MCF 10A (cell line): Measurements from ENCODE around the gene RELN. TPM values are rescaled to one million over a fixed set of nuclear protein-coding genes. Genes with fewer than 3 reads are reported as not detected.

Experiments
- BruUV-seq: library from RNA; stranded (reverse); fragments of 400-500 nt; replicated peaks from 2 replicates; lab custom pipeline; 2021; lab: Mats Ljungman, UMichigan
- CTCF ChIA-PET: fragments of 300-600 bp; sonication (Branson Sonifier 250); formaldehyde crosslinking; extraction: SDS; loops from one replicate; lab custom pipeline; 2021; ENCODE audit warnings: antibody characterized with exemption, inconsistent platforms; lab: Yijun Ruan, JAX
- POLR2A ChIA-PET: fragments of 300-600, 350-650 bp; sonication (Branson Sonifier 250); formaldehyde crosslinking; extraction: SDS; loops from one replicate; lab custom pipeline; 2020; ENCODE audit warnings: antibody characterized with exemption, inconsistent platforms; lab: Yijun Ruan, JAX
- DNase-seq: peaks from one replicate; pipeline ENCODE4 v3.0.0-alpha.2; 2018; ENCODE audit not compliant: unreplicated experiment
- H3K27ac Mint-ChIP-seq: one replicate; pipeline ENCODE4 v1.8.0; 2022; ENCODE audit warnings: mild to moderate bottlenecking, low read depth, mixed read lengths; ENCODE audit not compliant: unreplicated experiment
- H3K27me3 Mint-ChIP-seq: one replicate; pipeline ENCODE4 v1.8.0; 2022; ENCODE audit warnings: mixed read lengths; ENCODE audit not compliant: insufficient read depth, unreplicated experiment
- H3K36me3 Mint-ChIP-seq: one replicate; pipeline ENCODE4 v1.8.0; 2022; ENCODE audit warnings: mild to moderate bottlenecking, moderate library complexity, mixed read lengths; ENCODE audit not compliant: insufficient read depth, unreplicated experiment
- H3K4me1 Mint-ChIP-seq: one replicate; pipeline ENCODE4 v1.8.0; 2022; ENCODE audit warnings: mixed read lengths; ENCODE audit not compliant: insufficient read depth, unreplicated experiment
- H3K4me3 Mint-ChIP-seq: one replicate; pipeline ENCODE4 v1.8.0; 2022; ENCODE audit warnings: mild to moderate bottlenecking, moderate library complexity, mixed read lengths; ENCODE audit not compliant: unreplicated experiment
- H3K9me3 Mint-ChIP-seq: one replicate; pipeline ENCODE4 v1.8.0; 2022; ENCODE audit warnings: mixed read lengths; ENCODE audit not compliant: unreplicated experiment
- CTCF ChIP-seq: fragments of 200-600 bp; IDR thresholded peaks from one replicate; pipeline ENCODE4 v1.8.0; 2022; ENCODE audit warnings: antibody characterized with exemption, mild to moderate bottlenecking; ENCODE audit not compliant: unreplicated experiment
- intact Hi-C: fragments of 100-400 bp; cut with micrococcal nuclease; formaldehyde crosslinking; loops from 2 replicates; pipeline ENCODE4 v1.14.1; 2022
- total RNA-seq: library from RNA; stranded (reverse); gene quantifications from 2 replicates; pipeline ENCODE4 v1.2.3, GENCODE V29; 2022

RELN gene
- total RNA-seq, 1 experiment from 2014 or later, result not detected

- peaks cover 4% of the 10 kb centered on the region for H3K27me3 Mint-ChIP-seq
- no peak for DNase-seq
- TF ChIP-seq CTCF, result no peak
- ChIA-PET CTCF (no interaction called here), POLR2A (no interaction called here)
- BruUV-seq, result no TSS peak
- H3K36me3 Mint-ChIP-seq, result no peaks in the 10 kb centered on the region
- no peak overlapping the region for H3K27ac Mint-ChIP-seq
- no peaks in the 10 kb centered on the region for H3K4me1 Mint-ChIP-seq
- no peak overlapping the region for H3K4me3 Mint-ChIP-seq
- intact Hi-C loops, result no loop called here
- no peaks in the 10 kb centered on the region for H3K9me3 Mint-ChIP-seq
Measured at GRCh38 chr7:103995554-103995953, 6.1 kb upstream of the RELN start.

- no peaks in the 10 kb centered on the region for H3K36me3 Mint-ChIP-seq
- POLR2A ChIA-PET, result no interaction called here
- H3K4me3 Mint-ChIP-seq, result no peak overlapping the region
- no peaks in the 10 kb centered on the region for H3K4me1 Mint-ChIP-seq
- BruUV-seq, result no TSS peak
- peaks cover 10% of the 10 kb centered on the region for H3K27me3 Mint-ChIP-seq
- intact Hi-C loops, result no loop called here
- CTCF ChIA-PET, result no interaction called here
- no peak for DNase-seq
- no peak overlapping the region for H3K27ac Mint-ChIP-seq
- no peaks in the 10 kb centered on the region for H3K9me3 Mint-ChIP-seq
- no peak for TF ChIP-seq CTCF
Measured at GRCh38 chr7:103993551-103993950, 4.1 kb upstream of the RELN start.

- no peak for DNase-seq
- intact Hi-C loops, result no loop called here
- H3K27me3 Mint-ChIP-seq, result peaks cover 10% of the 10 kb centered on the region
- no peaks in the 10 kb centered on the region for H3K9me3 Mint-ChIP-seq
- H3K36me3 Mint-ChIP-seq, result no peaks in the 10 kb centered on the region
- no peak overlapping the region for H3K4me3 Mint-ChIP-seq
- H3K27ac Mint-ChIP-seq, result no peak overlapping the region
- ChIA-PET CTCF (no interaction called here), POLR2A (no interaction called here)
- no peak for TF ChIP-seq CTCF
- H3K4me1 Mint-ChIP-seq, result no peaks in the 10 kb centered on the region
- no TSS peak for BruUV-seq
Measured at GRCh38 chr7:103991406-103991805, 1.9 kb upstream of the RELN start.

- Mint-ChIP-seq H3K9me3 (no peaks in the 10 kb centered on the region), H3K27ac (no peak overlapping the region), H3K36me3 (no peaks in the 10 kb centered on the region), H3K4me3 (no peak overlapping the region), H3K27me3 (peaks cover 11% of the 10 kb centered on the region), H3K4me1 (no peaks in the 10 kb centered on the region)
- DNase-seq, result no peak
- BruUV-seq, result no TSS peak
- no peak for TF ChIP-seq CTCF
- intact Hi-C loops, result no loop called here
- ChIA-PET POLR2A (no interaction called here), CTCF (no interaction called here)
Measured at GRCh38 chr7:103990991-103991390, 1.5 kb upstream of the RELN start.
